ENCODE measurements around the gene SLIT3. TPM values are rescaled to one million over a fixed set of nuclear protein-coding genes. Genes with fewer than 3 reads are reported as not detected.

Gene SLIT3
- total RNA-seq, 1 experiment from 2014 or later: 0.10 TPM

- ChIA-PET RAD21 (ENCODE audit: low non-redundant PET in 1 of 2, low total read pairs in 2 of 2, uncharacterized antibody in 2 of 2, unreplicated experiment in 2 of 2) (no interaction called here), CTCF (no interaction called here), POLR2A (no interaction called here)
- H3K4me1 ChIP-seq (ENCODE audit: control insufficient read depth in 1 of 2, insufficient read depth in 2 of 2, low read length in 2 of 2): peaks cover 0 to 5% of the 10 kb centered on the region in 2 experiments; a peak in 1 of 4 replicates
- no peak overlapping the region for H3K9ac ChIP-seq (ENCODE audit: low read length)
- H2AFZ ChIP-seq (ENCODE audit: low read depth, low read length, poor library complexity, severe bottlenecking): no peak overlapping the region
- H3K4me2 ChIP-seq (ENCODE audit: low read length): no peak overlapping the region
- ATAC-seq (no peak; the same call in 1 of the 2 replicates), DNase-seq (ENCODE audit: low read depth, low spot score) (no peak)
- H3K9me3 ChIP-seq (ENCODE audit: control insufficient read depth in 1 of 2, insufficient read depth in 1 of 2, low read depth in 1 of 2, low read length in 2 of 2): no peaks in the 10 kb centered on the region
- H3K27ac ChIP-seq (ENCODE audit: low read depth, low read length): no peak overlapping the region
- no peaks in the 10 kb centered on the region for H3K9me2 ChIP-seq (ENCODE audit: insufficient read depth)
- BruUV-seq (replicated peaks): no TSS peak
- intact Hi-C loops (cut with micrococcal nuclease): no loop called here
- no peaks in the 10 kb centered on the region for H3K79me2 ChIP-seq (ENCODE audit: insufficient read depth, low read length)
- peaks cover 5% of the 10 kb centered on the region; the same call in 1 of the 2 replicates for H3K27me3 ChIP-seq (ENCODE audit: insufficient read depth, low read length)
- no peak overlapping the region for H3K4me3 ChIP-seq (replicated peaks in 1 of 2; ENCODE audit: low read depth in 1 of 2, low read length in 2 of 2)
- TF ChIP-seq RAD21 (IDR thresholded peaks at IDR 0.05; ENCODE audit: low read depth): no peak
- no peak for TF ChIP-seq EZH2 (IDR thresholded peaks at IDR 0.05)
- no peak for TF ChIP-seq MAX (IDR thresholded peaks at IDR 0.05)
- TF ChIP-seq CBX3 (IDR thresholded peaks at IDR 0.05; ENCODE audit: low read depth): no peak
- TF ChIP-seq ZNF274 (IDR thresholded peaks at IDR 0.05; ENCODE audit: low read depth, low read length): no peak
- TF ChIP-seq, protein P1, sequence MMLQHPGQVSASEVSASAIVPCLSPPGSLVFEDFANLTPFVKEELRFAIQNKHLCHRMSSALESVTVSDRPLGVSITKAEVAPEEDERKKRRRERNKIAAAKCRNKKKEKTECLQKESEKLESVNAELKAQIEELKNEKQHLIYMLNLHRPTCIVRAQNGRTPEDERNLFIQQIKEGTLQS (IDR thresholded peaks at IDR 0.05): no peak
- no peak for TF ChIP-seq SP1 (IDR thresholded peaks at IDR 0.05; ENCODE audit: low read depth)
- TF ChIP-seq, protein P2, sequence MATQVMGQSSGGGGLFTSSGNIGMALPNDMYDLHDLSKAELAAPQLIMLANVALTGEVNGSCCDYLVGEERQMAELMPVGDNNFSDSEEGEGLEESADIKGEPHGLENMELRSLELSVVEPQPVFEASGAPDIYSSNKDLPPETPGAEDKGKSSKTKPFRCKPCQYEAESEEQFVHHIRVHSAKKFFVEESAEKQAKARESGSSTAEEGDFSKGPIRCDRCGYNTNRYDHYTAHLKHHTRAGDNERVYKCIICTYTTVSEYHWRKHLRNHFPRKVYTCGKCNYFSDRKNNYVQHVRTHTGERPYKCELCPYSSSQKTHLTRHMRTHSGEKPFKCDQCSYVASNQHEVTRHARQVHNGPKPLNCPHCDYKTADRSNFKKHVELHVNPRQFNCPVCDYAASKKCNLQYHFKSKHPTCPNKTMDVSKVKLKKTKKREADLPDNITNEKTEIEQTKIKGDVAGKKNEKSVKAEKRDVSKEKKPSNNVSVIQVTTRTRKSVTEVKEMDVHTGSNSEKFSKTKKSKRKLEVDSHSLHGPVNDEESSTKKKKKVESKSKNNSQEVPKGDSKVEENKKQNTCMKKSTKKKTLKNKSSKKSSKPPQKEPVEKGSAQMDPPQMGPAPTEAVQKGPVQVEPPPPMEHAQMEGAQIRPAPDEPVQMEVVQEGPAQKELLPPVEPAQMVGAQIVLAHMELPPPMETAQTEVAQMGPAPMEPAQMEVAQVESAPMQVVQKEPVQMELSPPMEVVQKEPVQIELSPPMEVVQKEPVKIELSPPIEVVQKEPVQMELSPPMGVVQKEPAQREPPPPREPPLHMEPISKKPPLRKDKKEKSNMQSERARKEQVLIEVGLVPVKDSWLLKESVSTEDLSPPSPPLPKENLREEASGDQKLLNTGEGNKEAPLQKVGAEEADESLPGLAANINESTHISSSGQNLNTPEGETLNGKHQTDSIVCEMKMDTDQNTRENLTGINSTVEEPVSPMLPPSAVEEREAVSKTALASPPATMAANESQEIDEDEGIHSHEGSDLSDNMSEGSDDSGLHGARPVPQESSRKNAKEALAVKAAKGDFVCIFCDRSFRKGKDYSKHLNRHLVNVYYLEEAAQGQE (IDR thresholded peaks at IDR 0.05; ENCODE audit: low read depth): no peak
- TF ChIP-seq YY1 (IDR thresholded peaks at IDR 0.05; ENCODE audit: extremely low read depth, insufficient replicate concordance, low read depth, low read length): no peak
- TF ChIP-seq, protein P3, sequence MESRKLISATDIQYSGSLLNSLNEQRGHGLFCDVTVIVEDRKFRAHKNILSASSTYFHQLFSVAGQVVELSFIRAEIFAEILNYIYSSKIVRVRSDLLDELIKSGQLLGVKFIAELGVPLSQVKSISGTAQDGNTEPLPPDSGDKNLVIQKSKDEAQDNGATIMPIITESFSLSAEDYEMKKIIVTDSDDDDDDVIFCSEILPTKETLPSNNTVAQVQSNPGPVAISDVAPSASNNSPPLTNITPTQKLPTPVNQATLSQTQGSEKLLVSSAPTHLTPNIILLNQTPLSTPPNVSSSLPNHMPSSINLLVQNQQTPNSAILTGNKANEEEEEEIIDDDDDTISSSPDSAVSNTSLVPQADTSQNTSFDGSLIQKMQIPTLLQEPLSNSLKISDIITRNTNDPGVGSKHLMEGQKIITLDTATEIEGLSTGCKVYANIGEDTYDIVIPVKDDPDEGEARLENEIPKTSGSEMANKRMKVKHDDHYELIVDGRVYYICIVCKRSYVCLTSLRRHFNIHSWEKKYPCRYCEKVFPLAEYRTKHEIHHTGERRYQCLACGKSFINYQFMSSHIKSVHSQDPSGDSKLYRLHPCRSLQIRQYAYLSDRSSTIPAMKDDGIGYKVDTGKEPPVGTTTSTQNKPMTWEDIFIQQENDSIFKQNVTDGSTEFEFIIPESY (IDR thresholded peaks at IDR 0.05; ENCODE audit: extremely low read depth, insufficient replicate concordance, low read length): no peak
- TF ChIP-seq EZH2phosphoT487 (IDR thresholded peaks at IDR 0.05; ENCODE audit: borderline replicate concordance): no peak
- no peak for TF ChIP-seq TCF7L2 (IDR thresholded peaks at IDR 0.05; ENCODE audit: borderline replicate concordance, extremely low read depth, insufficient read depth, insufficient read length)
- no peak for TF ChIP-seq POLR2AphosphoS5 (IDR thresholded peaks at IDR 0.05; ENCODE audit: low read depth, low read length)
- no peak for TF ChIP-seq FOSL1 (IDR thresholded peaks at IDR 0.05; ENCODE audit: low read depth)
- TF ChIP-seq POLR2A (IDR thresholded peaks at IDR 0.05; ENCODE audit: borderline replicate concordance, extremely low read depth, insufficient read depth, insufficient read length): no peak
- no peak for TF ChIP-seq CEBPB (IDR thresholded peaks at IDR 0.05; ENCODE audit: low read depth)
- TF ChIP-seq JUND (IDR thresholded peaks at IDR 0.05): no peak
- no peak for TF ChIP-seq ELF1 (IDR thresholded peaks at IDR 0.05; ENCODE audit: borderline replicate concordance, low read depth)
- no peak for TF ChIP-seq EGR1 (IDR thresholded peaks at IDR 0.05; ENCODE audit: low read depth)
- TF ChIP-seq SRF (IDR thresholded peaks at IDR 0.05; ENCODE audit: low read depth): no peak
- H3K36me3 ChIP-seq (ENCODE audit: control insufficient read depth in 1 of 2, insufficient read depth in 2 of 2, low read length in 2 of 2): no peaks in the 10 kb centered on the region
- H4K20me1 ChIP-seq (ENCODE audit: insufficient read depth): no peaks in the 10 kb centered on the region
Observed at GRCh38 chr5:168651648-168652047, 649.3 kb downstream of the SLIT3 start.

Data from HCT116 (cell line).